Measurements from ENCODE around the gene NOTCH3. TPM values are rescaled to one million over a fixed set of nuclear protein-coding genes. Genes with fewer than 3 reads are reported as not detected.

NOTCH3 gene
- total and polyA plus RNA-seq, 2 of the 8 experiments (the other 6 are each of a cell fraction or from before 2014, with no cell fraction given), result 37.5 to 107 TPM

DNA sequence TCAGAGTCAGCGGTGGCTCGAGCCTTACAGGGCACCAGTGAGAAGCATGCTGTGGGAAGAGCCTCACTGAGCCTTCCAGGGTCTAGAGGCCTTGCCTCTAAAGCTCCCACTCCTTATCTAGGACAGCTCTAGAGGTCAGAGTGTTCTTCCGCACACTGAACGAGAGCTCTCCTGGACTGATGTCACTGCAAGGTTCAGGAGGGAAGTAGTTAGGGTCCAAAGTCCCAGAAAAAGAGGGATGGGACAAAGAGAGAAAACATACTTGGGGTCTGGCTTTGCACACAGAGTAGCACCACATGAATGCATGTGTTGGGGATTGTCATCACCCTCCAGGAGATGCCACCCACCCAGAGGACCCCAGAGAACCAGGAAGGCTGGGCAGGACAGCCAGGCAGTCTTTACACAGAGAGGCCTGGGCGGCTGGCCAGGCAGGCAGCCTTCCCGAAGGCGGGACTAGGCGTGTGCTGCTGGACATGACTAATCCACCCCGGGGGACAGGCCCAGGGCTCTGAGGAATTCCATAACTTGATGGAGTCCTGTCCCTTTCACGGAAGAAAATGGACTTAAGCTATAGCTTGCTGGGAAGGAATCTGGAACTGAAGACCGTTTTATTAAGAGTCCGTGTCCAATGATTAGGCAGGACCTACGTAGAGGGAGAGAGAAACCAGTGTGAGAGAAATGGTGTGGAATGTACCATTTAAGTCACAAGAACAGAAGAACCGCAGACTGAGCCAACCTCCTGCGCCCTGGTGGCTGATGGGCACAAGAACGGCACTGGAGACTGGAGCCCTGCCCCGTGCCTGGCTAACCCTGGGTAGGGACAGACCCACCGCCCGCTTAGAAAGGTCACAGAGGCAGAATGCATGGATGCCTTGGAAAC, 48.1 kb upstream of the NOTCH3 start:
- no peak overlapping the region for H3K4me3 ChIP-seq (ENCODE audit: extremely low read depth in 1 of 4, insufficient read depth in 2 of 4, low read depth in 3 of 4, low read length in 4 of 4)
- no peak overlapping the region for H3K27ac ChIP-seq (ENCODE audit: low read depth, low read length)
- H3K4me1 ChIP-seq (replicated peaks in 1 of 4; ENCODE audit: control insufficient read depth in 3 of 4, insufficient read depth in 4 of 4, low read length in 3 of 4), result peaks cover 0 to 15% (median 4%) of the 10 kb centered on the region in 4 experiments; a peak in 5 of 7 replicates
- no peak overlapping the region for H4K5ac ChIP-seq (ENCODE audit: insufficient read length, low read depth, low read length)
- no peak overlapping the region for H3K23ac ChIP-seq (ENCODE audit: insufficient read length)
- no peak overlapping the region; the same call in 1 of the 2 replicates for H3K18ac ChIP-seq (ENCODE audit: extremely low read depth, low read length)
- no peak overlapping the region for H2AK5ac ChIP-seq (ENCODE audit: low read depth, low read length)
- H3K79me2 ChIP-seq (ENCODE audit: control insufficient read depth in 1 of 2, insufficient read depth in 2 of 2, low read length in 2 of 2), result peaks cover 0 to 11% of the 10 kb centered on the region in 2 experiments; a peak in 2 of 4 replicates
- peaks cover 24% of the 10 kb centered on the region for H3K79me1 ChIP-seq (ENCODE audit: low read depth, low read length)
- peaks cover 10 to 49% (median 28%) of the 10 kb centered on the region in 4 experiments; a peak in 6 of 8 replicates for H3K36me3 ChIP-seq (ENCODE audit: control insufficient read depth in 2 of 4, insufficient read depth in 4 of 4, low read length in 3 of 4)
- POLR2A ChIA-PET (ENCODE audit: partially characterized antibody), result interaction anchor here (0.5 to 5.0 kb wide), 5 partner anchors 10 to 98 kb away, joined by 3 to 21 read pairs (median 5); partner anchors contain the start of gene EPHX3
- no peak overlapping the region for H4K8ac ChIP-seq (ENCODE audit: extremely low read depth, insufficient read depth, low read length)
- no peak overlapping the region for H3K56ac ChIP-seq (replicated peaks; ENCODE audit: insufficient read length, low read depth, low read length)
- H2BK120ac ChIP-seq (replicated peaks; ENCODE audit: low read depth, low read length), result no peak overlapping the region
- no peak overlapping the region for H3K4ac ChIP-seq (replicated peaks; ENCODE audit: insufficient read length, low read depth, low read length)
- H3K9ac ChIP-seq (replicated peaks in 1 of 4; ENCODE audit: extremely low read depth in 1 of 4, low read depth in 3 of 4, low read length in 3 of 4), result no peak overlapping the region; a peak in 1 of 7 replicates
- no peak overlapping the region for H2AFZ ChIP-seq (ENCODE audit: low read length)
- no peak overlapping the region for H2BK20ac ChIP-seq (ENCODE audit: low read length)
- 94% methylated on average over 19 of the region's 19 CpGs; no CpG with 5 or more reads in 1 of the 2 experiments for whole genome bisulfite sequencing, 2 experiments (ENCODE audit: extremely low coverage in 1 of 2, insufficient coverage in 1 of 2, insufficient read length in 1 of 2, insufficient replicate concordance in 2 of 2, low coverage in 1 of 2, low lambda C conversion rate in 2 of 2, missing lambda C conversion rate in 1 of 2)
- no peaks in the 10 kb centered on the region for H3K27me3 ChIP-seq (replicated peaks in 1 of 4; ENCODE audit: control insufficient read depth in 3 of 4, extremely low read depth in 1 of 4, insufficient read depth in 3 of 4, low read length in 3 of 4)
- no peak overlapping the region for H2BK5ac ChIP-seq (ENCODE audit: low read depth, low read length)
- no peak overlapping the region for H4K91ac ChIP-seq (replicated peaks; ENCODE audit: insufficient read length, low read length)
- no peak for TF ChIP-seq FOSL1 (IDR thresholded peaks at IDR 0.05; ENCODE audit: insufficient read depth, low read depth, low read length)
- no peak for TF ChIP-seq TEAD4 (IDR thresholded peaks at IDR 0.05; ENCODE audit: low read depth, low read length)
- no peak for TF ChIP-seq EZH2 (IDR thresholded peaks at IDR 0.05; ENCODE audit: low read depth, low read length, severe bottlenecking)
- TF ChIP-seq, protein P1, sequence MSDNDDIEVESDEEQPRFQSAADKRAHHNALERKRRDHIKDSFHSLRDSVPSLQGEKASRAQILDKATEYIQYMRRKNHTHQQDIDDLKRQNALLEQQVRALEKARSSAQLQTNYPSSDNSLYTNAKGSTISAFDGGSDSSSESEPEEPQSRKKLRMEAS (IDR thresholded peaks at IDR 0.05), result no peak
- CTCF ChIA-PET (ENCODE audit: partially characterized antibody), result interaction anchor here (0.5 to 6.5 kb wide), 10 partner anchors 8 to 94 kb away, joined by 3 to 81 read pairs (median 9); partner anchors contain the start of gene EPHX3
- no peak overlapping the region for H2BK12ac ChIP-seq (ENCODE audit: low read depth, low read length)
- DNase-seq (ENCODE audit: low read depth in 1 of 2, low spot score in 2 of 2) (no peak), FAIRE-seq (no peak)
- no peaks in the 10 kb centered on the region for H3K9me3 ChIP-seq (ENCODE audit: insufficient read depth in 2 of 2, low read depth in 1 of 2, low read length in 1 of 2)
- no peak overlapping the region for H2BK15ac ChIP-seq (ENCODE audit: low read length)
- H3K4me2 ChIP-seq (ENCODE audit: insufficient read depth in 1 of 2, low read depth in 2 of 2, low read length in 2 of 2), result no peak overlapping the region
- peaks cover 36 to 44% of the 10 kb centered on the region in 2 experiments for H4K20me1 ChIP-seq (replicated peaks in 1 of 2; ENCODE audit: control insufficient read depth in 1 of 2, insufficient read depth in 2 of 2, low read length in 2 of 2)
- no peak overlapping the region for H3K14ac ChIP-seq (ENCODE audit: insufficient read length)
- H3K23me2 ChIP-seq (ENCODE audit: low read depth, low read length), result no peaks in the 10 kb centered on the region

Data from H1 (cell line).